HG03571 (cell line): Measurements from ENCODE around the gene SLC16A4.
A peak's percentile ranks its signal among the peaks of the same experiment; 100 is the strongest.
"Not testable (repeated sequence)": the region's sequence is repeated elsewhere in the genome, so short reads cannot be mapped to it uniquely, and the experiment has no call there.

Experiments
- ATAC-seq: cut with Tn5 transposase; IDR thresholded peaks from one replicate; pipeline ENCODE4 v1.9.1; 2021; ENCODE audit not compliant: unreplicated experiment

SLC16A4 gene

GRCh38 chr1:110409316-110409715, 18.5 kb upstream of the SLC16A4 start:
- ATAC-seq, result no peak

- no peak for ATAC-seq
Observed at GRCh38 chr1:110408488-110408887, 17.7 kb upstream of the SLC16A4 start.

- peak; percentile 90 for ATAC-seq
Observed at GRCh38 chr1:110407260-110408210, 16.7 kb upstream of the SLC16A4 start, which contains the start of gene LAMTOR5. Gene LAMTOR5, minus strand, starts transcription at chr1:110407694. Its CDS starts 74 bp downstream, at chr1:110407620.

- ATAC-seq, result not testable (repeated sequence)
Observed at GRCh38 chr1:110406407-110406806, 15.6 kb upstream of the SLC16A4 start.

GRCh38 chr1:110404401-110404800, 13.6 kb upstream of the SLC16A4 start:
- ATAC-seq, result no peak

- no peak for ATAC-seq
Observed at GRCh38 chr1:110403805-110404204, 13.0 kb upstream of the SLC16A4 start.

GRCh38 chr1:110396259-110396958, 5.6 kb upstream of the SLC16A4 start:
- ATAC-seq, result not testable (repeated sequence)

DNA sequence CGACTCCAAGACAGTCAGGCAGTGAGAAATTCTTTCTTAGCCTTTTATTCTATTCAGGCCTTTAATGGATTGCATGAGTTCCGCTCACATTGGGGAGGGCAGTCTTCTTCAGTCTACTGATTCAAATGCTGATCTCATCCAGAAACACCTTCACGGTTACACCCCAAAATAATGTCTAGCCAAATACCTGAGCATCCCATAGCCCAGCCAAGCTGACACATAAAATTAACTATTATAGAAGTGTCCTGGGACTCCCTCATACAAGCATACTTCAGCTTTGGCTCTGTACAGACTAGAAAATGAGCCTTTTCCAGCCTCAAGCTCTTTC, 3.6 kb upstream of the SLC16A4 start:
- no peak for ATAC-seq

DNA sequence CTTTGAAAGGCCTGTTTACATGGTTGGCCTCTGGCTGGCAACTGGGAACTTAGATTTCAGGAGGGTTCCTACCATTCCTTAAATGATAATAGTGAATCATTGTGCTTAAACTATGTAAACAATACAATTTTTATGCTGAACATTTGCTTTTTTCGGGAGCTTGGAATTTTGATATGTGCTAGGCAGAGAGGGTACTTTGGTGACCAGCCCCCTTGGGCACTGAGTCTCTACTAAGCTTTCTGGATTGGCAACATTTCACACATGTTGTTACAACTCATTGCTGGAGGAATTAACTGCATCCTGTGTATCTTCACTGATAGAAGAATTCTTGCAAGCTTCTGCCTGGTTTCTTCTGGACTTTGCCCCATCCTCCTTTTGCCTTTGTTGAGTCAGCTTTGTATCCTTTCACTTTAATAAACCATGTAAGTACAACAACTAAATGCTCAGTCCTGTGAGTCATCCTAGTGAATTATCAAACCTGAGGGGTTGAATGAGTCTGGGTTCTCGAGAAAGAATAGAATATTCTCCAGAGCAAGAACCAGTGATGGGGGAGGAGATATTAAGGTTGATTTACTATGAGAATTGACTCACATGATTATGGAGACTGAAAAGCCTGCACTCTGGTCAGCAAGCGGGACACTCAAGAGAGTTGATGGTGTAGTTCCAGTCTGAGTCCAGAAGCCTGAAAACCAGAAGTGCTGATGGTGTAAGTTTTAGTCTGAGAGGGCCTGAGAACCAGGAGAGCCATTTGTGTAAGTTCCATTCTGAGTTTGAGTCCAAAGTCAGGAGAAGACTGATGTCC, 3.1 kb upstream of the SLC16A4 start:
- no peak for ATAC-seq

GRCh38 chr1:110393286-110393685, 2.5 kb upstream of the SLC16A4 start:
- no peak for ATAC-seq

- ATAC-seq, result no peak
Observed at GRCh38 chr1:110390096-110390495, 730 bp downstream of the SLC16A4 start.

DNA sequence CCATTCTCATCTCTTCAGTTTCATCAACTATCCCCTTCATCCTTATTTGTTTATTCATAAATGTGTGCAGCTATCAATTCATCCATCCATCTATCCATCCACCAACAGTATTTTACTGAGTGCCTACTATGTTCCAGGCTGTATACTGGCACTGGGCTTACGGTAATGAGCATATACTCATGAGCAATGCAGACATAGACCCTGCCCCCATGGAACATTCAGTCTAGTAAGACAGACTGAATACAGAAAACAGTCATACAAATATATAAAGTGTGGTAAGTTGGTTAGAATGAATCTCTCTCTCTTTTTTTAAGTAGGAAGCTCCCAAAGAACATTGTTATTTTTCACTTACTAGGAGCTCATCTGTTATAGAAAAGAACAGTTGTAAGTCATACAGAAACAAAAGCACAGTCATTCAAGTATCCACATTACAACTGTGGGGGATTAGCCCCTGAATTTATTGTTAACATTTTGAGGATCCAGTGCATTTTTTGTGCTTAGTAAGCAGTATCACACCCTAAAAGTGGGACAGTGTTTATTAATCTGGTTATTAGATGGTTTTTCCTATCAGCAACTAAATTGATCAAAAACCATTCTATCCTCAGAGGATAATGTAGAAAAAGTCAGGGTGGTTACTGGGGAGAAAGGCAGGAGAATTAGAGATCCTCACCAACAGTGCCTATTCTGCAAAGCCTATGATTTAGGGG, 3.6 kb downstream of the SLC16A4 start:
- no peak for ATAC-seq

DNA sequence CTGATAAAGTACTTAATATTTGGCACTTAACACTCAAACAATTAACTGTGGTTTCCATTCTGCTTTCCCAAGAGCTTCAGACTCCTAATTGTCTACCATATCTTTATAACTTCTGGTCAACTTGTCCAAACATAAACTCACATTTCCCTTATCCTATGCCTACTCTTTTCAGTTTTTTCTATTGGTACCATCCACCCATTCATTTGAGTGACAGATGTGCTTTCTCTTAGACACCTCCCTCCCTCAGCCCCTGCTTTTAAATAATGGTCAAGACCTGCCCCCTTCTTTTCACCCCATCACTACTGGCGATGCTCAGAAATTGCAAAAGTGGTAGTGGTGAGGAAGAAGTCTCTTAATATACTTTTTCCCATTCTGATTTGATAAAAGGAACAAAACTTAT, 5.5 kb downstream of the SLC16A4 start:
- no peak for ATAC-seq

- ATAC-seq, result peak; percentile 69
Observed at GRCh38 chr1:110384581-110385321, 6.1 kb downstream of the SLC16A4 start.

GRCh38 chr1:110383251-110383990, 7.4 kb downstream of the SLC16A4 start:
- no peak for ATAC-seq

GRCh38 chr1:110380672-110381283, 10.0 kb downstream of the SLC16A4 start:
- ATAC-seq, result no peak

DNA sequence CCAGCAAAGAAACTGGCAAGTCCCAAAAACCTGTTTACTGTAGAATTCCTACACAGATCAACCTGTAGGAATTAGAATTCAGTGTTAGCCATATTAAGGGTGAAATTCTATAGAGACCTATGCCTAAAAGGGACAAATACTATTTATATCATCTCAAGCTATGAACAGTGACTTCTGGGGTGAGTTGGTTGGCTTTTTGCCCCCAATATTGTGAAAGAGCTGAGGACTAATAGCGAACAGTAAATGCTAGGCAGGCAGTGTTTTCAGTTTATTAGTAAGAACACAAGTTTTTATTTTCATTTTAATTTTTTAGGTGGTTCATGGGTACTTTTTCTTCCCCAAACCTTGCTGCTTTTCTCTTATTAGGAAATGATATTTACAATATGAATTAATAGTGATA, 15.3 kb downstream of the SLC16A4 start:
- no peak for ATAC-seq

DNA sequence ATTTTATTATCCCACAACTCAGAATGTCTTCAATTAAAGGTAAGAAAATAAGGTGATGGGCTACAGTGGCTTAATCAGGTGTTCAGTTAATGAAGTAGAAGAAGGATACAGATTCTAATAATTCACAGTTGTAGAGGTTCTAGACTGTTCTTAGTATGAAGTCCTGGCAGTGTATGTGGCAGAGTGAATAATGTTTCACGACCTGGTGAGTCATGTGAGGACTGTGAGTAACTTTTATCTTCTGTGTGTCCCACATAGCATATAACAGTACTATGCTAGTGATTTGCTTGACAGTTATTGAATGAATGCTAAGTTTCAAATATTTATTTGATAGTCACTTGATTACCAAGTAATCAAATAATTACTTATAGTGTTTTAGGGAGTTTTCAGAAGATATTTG, 20.0 kb downstream of the SLC16A4 start:
- no peak for ATAC-seq

- no peak for ATAC-seq
Observed at GRCh38 chr1:110364221-110364620, 26.6 kb downstream of the SLC16A4 start.
